ENCODE results near the gene PDXP. TPM values are rescaled to one million over a fixed set of nuclear protein-coding genes. Genes with fewer than 3 reads are reported as not detected.

PDXP gene
- total RNA-seq, 1 donor from 2014 or later = 13.4 TPM

GRCh38 chr22:37636186-37636948 is 22.2 kb upstream of the PDXP start:
- H3K4me1 Mint-ChIP-seq (ENCODE audit: unreplicated experiment) = peaks cover 13% of the 10 kb centered on the region
- no peak for DNase-seq (ENCODE audit: low spot score)
- no peak for TF ChIP-seq CTCF (IDR thresholded peaks at IDR 0.05; ENCODE audit: unreplicated experiment)

GRCh38 chr22:37636949-37637273 is 21.6 kb upstream of the PDXP start:
- Mint-ChIP-seq H3K4me1 (ENCODE audit: unreplicated experiment) (peaks cover 13% of the 10 kb centered on the region), H3K4me3 (ENCODE audit: unreplicated experiment) (no peak overlapping the region), H3K27me3 (ENCODE audit: unreplicated experiment) (peaks cover 3% of the 10 kb centered on the region), H3K36me3 (ENCODE audit: low read depth, unreplicated experiment) (peaks cover 4% of the 10 kb centered on the region), H3K27ac (ENCODE audit: unreplicated experiment) (no peak overlapping the region), H3K9me3 (ENCODE audit: unreplicated experiment) (no peaks in the 10 kb centered on the region)
- DNase-seq (ENCODE audit: low spot score) = no peak
- TF ChIP-seq CTCF (IDR thresholded peaks at IDR 0.05; ENCODE audit: unreplicated experiment) = no peak

More at GRCh38 chr22:37636186-37636948, 22.2 kb upstream of the PDXP start:
- Mint-ChIP-seq H3K27ac (ENCODE audit: unreplicated experiment) (peak overlapping the region; percentile 72), H3K36me3 (ENCODE audit: low read depth, unreplicated experiment) (peaks cover 4% of the 10 kb centered on the region), H3K4me3 (ENCODE audit: unreplicated experiment) (no peak overlapping the region), H3K9me3 (ENCODE audit: unreplicated experiment) (no peaks in the 10 kb centered on the region), H3K27me3 (ENCODE audit: unreplicated experiment) (peaks cover 4% of the 10 kb centered on the region)

- peaks cover 4% of the 10 kb centered on the region for H3K36me3 Mint-ChIP-seq (ENCODE audit: low read depth, unreplicated experiment)
- DNase-seq (ENCODE audit: low spot score) = no peak
These were observed 20.0 kb upstream of the PDXP start for GRCh38 chr22:37638391-37639069.

GRCh38 chr22:37639070-37639760 is 19.3 kb upstream of the PDXP start, which contains the start of gene SH3BP1:
SH3BP1 (plus strand) TSS chr22:37639669; CDS start chr22:37639788, 119 bp downstream.
- no peak within 1 kb of the TSS for H3K27ac Mint-ChIP-seq (ENCODE audit: unreplicated experiment)
- DNase-seq (ENCODE audit: low spot score) = peak; percentile 50
- peaks cover 8% of the 10 kb centered on the region for H3K27me3 Mint-ChIP-seq (ENCODE audit: unreplicated experiment)
- H3K36me3 Mint-ChIP-seq (ENCODE audit: low read depth, unreplicated experiment) = peaks cover 4% of the 10 kb centered on the region
- H3K4me1 Mint-ChIP-seq (ENCODE audit: unreplicated experiment) = peaks cover 7% of the 10 kb centered on the region
- H3K4me3 Mint-ChIP-seq (ENCODE audit: unreplicated experiment) = peak within 1 kb of the TSS; percentile 88
- no peaks in the 10 kb centered on the region for H3K9me3 Mint-ChIP-seq (ENCODE audit: unreplicated experiment)
- TF ChIP-seq CTCF (IDR thresholded peaks at IDR 0.05; ENCODE audit: unreplicated experiment) = no peak

More at GRCh38 chr22:37638391-37639069, 20.0 kb upstream of the PDXP start:
- Mint-ChIP-seq H3K9me3 (ENCODE audit: unreplicated experiment) (no peaks in the 10 kb centered on the region), H3K27ac (ENCODE audit: unreplicated experiment) (no peak overlapping the region), H3K4me3 (ENCODE audit: unreplicated experiment) (peak overlapping the region; percentile 88), H3K4me1 (ENCODE audit: unreplicated experiment) (peaks cover 10% of the 10 kb centered on the region), H3K27me3 (ENCODE audit: unreplicated experiment) (peaks cover 4% of the 10 kb centered on the region)
- no peak for TF ChIP-seq CTCF (IDR thresholded peaks at IDR 0.05; ENCODE audit: unreplicated experiment)
